UCSD-AML1 (cell line): ENCODE results near the gene SLC6A6.
"Not testable (repeated sequence)": the region's sequence is repeated elsewhere in the genome, so short reads cannot be mapped to it uniquely, and the experiment has no call there.

ENCODE experiments used
- DNase-seq: peaks from one replicate; lab custom pipeline; 2025; ENCODE audit not compliant: unreplicated experiment; lab: John Stamatoyannopoulos, UW

SLC6A6 gene

DNA sequence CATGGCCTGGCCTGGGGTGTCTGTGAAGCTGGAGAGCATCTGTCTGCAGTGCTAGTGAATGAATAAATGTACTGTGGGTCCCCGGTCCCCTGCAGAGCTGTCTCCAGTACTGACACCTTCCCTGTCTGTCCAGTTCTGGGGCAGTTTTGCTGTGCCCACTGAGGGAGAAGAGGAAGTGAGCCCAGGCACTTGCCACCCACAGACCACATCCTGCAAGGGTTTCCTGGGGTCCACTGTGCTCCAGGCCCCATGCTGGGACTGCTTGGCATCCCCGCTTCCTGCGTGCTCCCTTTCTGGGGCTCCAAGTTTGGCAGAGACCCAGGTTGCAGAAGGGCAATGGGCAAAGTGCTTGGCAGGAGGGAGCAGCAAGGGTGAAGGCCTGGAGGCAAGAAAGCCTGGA is 4.9 kb upstream of the SLC6A6 start:
- peak; percentile 80 for DNase-seq

DNA sequence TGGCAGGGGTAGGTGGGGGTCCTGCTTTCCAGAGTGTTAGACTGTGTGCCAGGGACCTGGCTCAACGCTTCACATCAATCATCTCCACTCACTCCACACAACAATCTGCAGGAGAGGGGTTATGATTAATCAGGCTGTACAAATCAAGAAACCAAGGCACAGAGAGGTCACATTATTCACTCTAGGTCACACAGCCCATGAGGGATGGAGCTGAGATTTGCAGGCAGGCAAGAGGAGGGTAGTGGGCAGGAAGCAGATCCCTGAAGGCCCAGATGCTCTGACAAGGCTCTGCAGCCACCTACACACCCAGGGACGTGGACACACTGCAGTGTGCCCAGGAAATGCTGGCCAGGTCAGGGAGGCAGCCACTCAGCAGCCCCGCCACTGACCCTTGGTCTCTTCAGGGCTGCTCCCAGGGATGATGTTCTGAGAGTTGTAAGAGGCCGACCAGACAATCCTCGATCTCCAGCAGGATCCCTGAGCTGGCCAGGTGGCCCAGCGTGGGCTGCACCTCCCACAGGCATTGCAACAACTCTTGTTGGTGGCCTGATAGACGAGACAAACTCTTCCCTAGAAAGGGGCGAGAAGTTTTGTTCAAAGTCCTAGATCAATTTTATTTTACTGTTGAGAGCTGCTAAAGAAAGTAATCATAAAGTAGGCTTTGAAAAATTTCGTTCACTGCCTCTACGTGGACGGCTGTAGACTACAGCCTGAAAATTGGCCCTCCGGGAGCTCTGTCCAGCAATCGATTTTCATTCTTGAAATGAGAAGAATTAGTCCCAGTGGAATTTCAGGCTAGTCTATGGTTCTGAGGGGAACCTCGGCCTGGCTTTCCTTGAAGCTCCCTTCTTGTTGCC is 4.2 kb upstream of the SLC6A6 start:
- DNase-seq, result no peak

DNA sequence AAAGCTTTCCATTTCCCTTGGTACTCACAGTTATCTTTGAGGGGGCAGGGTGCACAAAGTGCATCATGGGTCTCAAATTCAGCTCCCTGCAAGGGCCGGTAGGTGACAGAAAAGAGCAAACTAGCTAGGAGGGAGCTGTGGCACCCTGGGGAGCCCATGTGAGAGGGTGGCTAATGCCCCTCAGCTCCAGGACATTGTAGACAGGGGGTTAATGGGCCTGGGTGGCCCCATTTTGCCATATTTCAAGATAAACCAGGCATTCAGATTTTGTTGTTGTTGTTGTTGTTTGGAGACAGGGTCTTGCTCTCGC is 3.7 kb upstream of the SLC6A6 start:
- peak; percentile 31 for DNase-seq

DNA sequence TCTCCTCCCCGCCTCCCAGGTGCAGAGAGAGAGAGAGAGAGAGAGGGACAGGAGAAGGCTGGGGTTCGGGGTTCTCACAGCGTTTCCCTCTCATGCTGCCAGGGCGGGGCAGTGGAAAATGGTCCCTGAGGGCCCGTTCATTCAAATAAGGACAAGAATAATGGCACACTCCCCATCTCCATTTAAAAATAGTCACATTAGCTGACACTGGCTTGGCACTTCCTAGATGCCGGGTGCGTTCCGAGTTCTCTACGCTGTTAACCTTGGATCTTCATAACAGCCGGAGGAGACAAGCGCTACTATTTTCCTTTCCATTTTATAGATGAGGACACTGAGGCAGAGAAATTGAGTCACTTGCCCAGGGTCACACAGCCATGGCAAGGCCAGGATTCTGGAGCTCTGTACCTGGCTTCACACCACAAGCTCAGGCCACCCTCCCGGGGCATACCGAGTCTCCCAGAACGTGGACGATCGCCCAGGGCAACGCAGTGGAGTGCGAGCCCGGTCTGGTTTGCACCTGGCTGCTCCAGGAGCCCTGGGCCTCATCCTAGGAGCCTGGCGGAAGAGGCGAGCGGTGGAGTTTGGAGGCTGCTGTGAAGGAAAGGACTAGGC is 608 bp upstream of the SLC6A6 start:
- DNase-seq, result no peak

DNA sequence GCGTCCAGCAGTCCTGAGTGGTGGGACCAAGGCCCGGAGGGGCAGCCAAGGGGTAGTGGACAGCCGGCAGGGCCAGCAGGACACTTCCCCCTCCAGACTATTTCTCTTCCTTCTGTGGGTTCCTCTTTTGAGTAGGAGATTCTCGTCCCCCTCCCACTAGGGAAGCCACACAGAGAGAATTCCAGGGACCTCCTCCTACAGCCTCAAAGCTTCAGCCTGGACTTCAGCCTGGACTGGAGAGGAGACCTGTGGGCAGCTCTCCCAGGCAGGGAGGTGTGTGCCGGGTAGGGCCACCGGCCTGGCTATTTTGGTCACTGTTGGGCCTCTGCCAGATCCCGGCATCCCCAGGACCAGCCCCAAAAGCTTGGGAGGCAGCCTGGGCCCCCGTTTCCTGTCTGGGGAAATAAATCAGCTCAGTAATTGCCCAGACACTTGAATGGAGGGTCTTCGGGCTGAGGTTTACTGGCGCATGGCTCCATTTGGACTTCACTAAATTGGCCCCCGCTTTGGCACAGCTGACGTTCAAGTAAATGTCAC is 1.3 kb downstream of the SLC6A6 start:
- DNase-seq, result peak; percentile 50

DNA sequence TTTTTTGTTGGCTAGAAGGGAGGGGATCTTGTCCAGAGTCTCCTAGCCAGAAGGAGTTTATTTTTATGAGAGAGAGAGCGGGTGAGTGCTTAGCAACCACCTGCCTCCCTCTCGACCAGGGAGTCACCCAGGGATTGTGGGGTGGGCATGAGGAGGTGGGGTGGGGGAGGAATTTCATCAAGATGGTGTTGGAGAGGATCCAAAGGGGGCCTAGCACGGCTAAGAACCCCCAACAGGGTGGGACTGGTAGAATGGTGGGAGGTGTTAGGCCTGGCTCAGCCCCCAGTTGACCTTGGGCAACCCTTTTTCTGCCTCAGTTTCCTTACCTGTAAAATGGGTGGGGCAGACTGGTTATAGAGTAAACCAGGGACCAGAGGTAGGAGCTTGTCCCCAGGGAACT is 1.8 kb downstream of the SLC6A6 start:
- no peak for DNase-seq

DNA sequence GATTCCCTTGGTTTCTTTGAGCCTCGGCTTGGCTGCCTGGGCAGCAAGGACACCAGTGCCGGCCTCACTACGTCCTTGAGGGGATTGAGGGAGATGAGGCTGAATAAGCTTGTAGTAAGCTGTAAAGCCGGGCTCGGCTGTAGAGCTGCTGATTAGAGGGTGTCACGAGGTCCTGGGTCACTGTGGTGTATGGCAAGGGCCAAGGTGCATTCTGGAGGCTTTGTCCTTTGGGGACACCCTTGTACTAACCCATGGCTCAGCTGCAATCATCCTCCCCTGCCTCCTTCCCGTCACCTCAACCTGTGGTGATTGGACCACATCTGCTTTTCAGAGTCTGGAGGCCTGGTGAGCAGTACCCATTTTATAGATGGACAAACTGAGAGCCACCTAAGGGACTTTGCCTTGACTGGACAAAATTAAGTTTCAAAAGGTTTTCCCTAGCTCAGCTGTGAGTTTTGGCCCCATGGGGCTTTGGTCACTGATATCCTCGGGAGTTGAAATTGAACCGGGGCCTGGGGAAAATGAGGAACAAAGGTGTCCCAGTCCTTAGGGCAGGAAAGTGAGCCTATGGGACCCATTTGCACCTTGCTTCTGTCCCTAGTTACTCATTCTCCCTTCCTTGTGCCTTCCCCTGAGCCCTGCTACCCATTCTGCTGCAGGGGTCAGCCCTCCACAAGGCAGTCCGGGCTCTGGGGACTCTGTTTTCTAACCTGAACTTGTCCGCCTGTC is 2.4 kb downstream of the SLC6A6 start:
- DNase-seq, result no peak

DNA sequence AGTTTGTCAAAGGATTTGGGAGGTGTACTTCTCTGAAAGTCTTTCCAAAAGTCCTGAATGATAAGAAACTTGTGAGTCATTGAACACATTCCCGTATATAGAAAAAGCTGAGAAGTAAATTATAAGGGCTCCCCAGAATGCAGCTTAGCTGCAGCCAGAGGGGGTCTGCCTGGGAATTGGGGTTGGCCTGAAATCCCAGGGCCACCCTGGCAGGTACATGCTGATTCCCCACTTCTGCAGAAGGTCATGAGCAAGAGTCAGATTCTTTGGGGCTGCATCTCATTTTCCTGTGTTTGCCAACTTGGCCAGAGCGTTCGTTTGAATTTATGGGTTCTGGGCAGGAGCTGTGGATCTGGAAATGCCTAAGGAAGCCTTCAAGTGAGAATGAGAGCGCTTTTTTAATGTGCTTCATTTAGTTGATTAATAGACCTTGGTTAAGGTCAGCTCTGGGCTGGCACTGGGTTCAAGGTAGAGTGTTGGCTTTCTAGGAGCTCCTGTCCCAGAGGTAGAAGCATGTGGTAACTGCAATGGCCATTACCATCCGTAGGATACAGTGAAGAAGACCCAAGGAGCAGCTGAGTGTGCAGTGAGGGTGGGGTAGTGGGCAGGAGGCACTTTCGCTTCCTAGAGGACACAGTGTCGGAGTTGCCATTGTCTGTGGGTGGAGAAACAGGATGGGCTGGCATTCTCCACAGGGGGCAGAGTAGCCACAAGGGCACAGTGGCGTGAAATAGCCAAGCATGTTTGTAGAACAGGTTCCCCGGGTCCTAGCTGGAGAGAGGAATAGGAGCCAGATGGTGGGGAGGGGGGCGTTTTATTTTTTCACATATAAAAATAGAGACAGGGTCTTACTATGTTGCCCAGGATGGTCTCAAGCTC is 3.2 kb downstream of the SLC6A6 start:
- DNase-seq, result no peak

DNA sequence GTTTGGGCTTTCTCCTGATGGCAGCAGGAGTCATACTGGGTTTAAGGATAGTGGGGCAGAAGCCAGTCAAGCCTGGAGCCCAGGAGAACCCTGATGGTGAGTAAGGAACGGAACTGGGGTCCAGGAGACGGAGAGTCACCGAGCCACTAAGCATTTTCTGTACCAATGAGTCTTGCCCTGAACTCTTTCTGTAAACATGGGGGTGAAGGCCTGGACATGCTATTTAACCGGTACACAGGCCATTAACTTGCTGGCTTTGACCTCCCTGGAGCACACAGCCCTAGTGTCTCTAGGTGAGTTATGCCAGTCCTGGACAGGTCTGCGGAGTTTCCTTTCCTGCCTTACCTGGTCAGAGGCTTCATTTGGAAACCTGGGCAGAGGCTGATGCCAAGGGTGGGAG is 3.9 kb downstream of the SLC6A6 start:
- no peak for DNase-seq

DNA sequence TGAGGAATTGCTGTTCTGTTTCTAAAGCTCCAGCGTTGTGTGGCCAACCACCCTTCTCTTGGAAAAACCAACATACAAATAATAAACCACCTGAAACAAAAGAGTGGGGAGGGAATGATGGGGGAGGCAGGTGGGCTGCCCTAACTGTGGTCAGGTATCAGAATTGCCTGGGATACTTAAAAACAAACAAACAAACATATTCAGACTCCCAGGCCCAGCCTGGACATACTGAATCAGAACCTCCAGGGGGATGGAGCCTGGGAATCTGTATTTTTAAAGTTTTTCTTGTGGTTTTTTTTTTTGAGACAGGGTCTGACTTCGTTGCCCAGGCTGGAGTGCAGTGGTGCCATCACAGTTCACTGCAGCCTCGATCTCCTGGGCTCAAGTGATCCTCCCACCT is 4.4 kb downstream of the SLC6A6 start:
- DNase-seq, result no peak

DNA sequence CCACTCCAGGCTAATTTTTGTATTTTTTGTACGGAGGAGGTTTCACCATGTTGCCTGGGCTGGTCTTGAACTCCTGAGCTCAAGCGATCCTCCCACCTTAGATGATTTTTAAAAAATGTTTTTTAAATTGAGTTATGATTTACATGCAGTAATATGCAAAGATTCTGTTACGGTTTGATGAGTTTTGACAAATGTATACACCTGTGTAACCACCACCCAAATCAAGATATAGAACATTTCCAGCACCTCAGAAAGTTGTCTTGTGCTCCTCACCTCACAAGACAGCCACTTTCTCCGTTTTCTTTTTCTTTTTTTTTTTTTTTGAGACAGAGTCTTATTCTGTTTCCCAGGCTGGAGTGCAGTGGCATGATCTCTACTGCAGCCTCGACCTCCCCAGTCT is 4.8 kb downstream of the SLC6A6 start:
- no peak for DNase-seq

DNA sequence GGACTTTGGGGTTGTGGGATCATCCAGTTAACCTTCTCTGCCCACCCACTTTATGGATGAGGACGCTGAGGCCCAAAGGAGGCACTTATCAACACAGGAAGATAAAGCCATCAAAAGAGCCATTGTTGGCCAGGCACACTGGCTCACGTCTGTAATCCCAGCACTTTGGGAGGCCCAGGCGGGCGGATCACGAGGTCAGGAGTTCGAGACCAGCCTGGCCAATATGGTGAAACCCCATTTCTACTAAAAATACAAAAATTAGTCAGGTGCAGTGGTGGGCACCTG is 7.3 kb downstream of the SLC6A6 start:
- DNase-seq, result not testable (repeated sequence)

DNA sequence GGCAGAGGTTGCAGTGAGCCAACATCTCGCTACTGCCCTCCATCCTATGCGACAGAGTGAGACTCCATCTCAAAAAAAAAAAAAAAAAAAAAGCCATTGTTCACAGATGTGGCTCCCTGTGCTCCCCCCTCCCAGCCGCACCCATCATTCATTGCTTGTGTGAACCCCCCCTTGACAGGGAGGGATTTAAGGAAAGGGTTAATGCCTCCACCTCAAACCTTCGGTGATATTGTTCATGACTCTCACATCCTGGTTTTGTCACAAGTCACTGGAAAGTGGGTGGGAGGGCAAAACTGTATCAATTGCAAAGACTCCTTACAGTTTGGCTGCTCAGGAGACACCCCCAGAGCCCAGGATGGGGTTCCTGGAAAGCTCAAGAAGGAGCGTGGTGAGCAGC is 7.7 kb downstream of the SLC6A6 start:
- DNase-seq, result no peak

DNA sequence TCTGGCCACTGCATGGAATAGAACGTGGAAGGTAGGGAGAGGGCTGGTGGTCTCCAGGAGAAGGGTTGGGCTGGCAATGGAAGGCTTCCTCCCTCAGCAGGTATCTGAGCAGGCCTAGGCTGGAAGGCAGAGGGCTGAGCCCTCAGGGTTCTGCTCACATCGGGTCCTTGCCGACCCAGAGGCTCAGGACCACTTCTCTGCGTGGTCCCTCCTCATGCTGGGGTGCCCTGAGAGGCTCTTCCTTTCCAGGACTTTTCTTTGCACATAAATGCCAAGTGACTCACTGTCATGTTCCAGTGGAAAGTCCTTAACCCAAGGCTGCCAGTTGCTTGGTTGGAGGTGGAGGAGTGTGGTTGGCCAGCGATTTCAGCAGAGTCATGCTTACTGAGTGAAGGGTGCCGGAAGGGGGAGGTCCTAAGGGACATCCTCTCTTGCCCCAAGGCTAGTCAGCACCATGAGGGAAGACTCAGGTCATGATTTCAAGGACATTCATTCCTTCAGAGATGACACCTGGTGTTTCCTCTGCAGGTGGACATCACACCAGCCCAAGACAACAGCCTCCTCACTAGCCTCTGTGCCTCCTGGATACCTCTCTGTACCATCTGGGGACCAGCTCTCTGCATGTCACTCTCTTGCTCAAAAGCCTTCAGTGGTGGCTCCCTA is 8.2 kb downstream of the SLC6A6 start:
- peak; percentile 81 for DNase-seq

DNA sequence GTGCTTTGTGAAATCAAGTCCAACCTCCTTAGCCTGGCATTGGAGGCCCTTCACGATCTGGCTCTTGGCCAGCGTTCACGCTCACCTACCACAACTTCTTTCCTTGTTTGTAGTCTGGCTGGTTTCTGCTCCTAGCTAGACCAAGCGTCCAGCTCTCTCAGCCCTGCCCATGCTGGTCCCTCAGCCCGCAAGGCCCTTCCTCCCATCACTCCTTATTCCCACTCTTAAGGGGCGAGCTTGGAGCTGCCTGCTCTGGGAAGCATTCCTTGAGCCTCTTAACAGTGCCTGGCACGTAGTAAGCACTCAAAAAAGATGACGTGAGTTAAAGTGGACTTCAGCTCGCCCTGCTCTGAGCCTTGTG is 8.7 kb downstream of the SLC6A6 start:
- DNase-seq, result no peak

DNA sequence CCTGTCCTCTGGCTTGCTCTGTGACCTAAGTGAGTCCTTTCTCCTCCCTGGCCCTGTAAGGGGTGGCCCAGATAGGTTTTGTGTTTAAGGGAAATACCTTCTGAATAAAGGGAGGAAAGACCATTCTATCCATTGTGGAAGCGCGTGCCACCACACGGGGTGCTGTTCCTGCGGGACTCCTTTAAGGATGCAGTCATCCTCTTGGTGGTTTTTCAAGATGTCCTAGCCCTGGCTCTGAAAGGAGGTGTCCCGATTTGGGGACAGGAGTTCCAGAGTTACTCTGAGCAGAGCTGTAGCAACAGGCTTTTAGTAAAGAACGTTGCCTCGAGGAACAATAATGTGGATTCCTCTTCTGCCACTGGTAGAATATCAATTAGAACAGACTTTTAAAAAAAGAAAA is 9.6 kb downstream of the SLC6A6 start:
- no peak for DNase-seq

DNA sequence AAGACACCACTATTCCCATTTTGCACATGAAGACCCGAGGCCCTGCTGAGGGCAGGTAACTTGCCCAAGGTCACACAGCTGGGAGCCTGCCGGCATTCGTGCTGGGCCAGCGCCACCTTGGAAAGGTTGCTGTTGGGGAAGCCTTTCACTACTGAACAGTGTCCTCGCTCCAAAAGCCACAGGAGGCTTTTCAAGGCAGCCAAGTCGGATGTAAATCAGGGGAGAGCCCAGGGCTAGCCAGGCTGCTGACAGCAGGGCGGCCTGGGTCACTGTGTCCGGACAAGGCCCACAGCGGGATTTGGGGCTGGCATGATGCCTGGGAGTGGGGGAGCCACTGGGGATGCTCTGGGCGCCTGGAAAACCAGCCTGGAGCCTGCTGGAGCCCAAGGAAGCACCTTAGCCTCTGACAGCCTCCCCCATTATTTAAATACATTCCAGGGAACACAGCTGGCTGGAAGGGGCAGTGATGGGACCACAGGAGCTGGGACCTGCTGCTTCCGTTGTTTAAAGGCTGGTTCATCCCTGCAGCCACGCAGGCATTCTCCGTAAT is 10.5 kb downstream of the SLC6A6 start:
- no peak for DNase-seq

DNA sequence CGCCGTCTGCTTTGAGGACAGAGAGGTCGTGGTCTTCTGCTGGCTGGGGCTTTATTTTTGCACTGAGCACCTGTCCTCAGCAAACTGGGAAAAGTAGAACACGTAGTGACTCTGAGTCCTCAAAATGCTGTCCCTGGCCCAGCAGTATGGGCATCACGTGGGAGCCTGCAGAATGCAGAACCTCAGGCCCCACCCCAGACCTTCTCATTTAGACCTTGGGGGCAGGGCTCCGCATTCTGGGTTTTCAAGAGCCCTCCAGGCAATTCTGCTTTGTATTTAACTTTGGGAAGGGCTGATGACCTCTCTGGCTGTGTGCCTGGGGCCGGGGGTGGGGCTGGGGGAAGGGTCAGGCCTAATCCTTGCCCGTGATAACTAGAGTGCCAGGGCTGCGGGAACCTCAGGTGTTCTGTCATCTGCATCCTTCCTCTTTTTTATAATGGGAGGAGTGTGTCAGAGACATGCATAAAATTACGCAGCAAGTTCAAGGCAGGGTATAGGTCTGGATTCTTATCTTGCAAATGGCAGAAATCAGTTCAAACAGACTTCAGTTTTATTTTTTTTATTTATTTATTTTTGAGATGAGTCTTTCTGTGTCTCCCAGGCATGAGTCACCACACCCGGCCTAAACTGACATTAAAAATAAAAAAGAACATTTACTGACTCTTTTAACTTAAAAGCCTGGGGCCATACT is 11.1 kb downstream of the SLC6A6 start:
- DNase-seq, result no peak

DNA sequence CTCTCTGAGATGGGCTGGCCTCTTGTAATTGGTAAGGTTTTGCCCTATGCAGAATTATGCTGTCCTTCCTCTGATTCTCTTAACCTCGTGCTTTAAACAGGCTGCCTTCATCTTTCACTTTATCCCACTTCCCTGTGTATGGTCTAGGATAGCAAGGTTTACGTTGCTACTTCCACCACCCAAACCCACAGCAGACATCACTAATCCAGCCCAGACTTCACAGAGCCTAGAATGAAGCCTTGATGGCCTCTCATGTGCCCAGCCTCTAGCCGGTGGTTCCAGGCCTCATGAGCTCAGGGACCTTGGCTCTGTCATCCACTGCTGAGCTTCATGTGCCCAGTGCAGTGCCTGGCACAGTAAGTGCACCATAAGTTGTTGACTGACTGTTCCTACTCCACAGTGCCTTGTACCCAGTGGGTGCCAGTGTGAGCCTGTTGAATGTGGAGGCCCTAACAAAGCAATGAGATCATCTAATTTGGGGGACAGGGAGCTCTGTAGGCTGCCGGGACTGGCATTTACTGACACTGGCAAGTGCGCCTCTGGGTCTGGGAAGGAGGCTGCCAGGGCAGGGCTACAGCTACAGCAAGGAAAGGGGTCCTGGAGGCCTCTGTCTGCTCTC is 12.5 kb downstream of the SLC6A6 start:
- DNase-seq, result no peak

DNA sequence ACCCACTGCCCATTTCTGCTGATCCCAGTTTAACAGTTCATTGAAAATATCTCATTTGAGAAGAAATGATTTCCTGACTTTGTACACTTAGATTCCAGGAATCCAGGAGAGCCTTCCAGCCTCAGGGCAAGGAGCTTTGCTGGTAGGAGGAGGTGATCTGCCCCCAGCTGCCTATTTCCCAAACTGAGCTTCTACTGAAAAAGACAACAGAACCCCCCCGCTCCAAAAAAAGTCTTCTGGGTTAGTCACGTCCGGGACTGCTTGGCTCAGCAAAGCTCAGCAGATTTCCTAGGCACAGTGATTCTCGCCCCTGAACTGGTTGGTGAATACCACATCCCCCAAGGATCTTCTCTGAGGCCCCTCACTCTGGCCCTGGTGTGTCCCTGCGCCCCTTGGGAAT is 13.1 kb downstream of the SLC6A6 start:
- no peak for DNase-seq
